Heart left ventricle (tissue), 16 donors: ENCODE results near the gene EPHB1. TPM values are rescaled to one million over a fixed set of nuclear protein-coding genes. Genes with fewer than 3 reads are reported as not detected.

Experiments used
- ATAC-seq, 4 donors: fragments of 200-7000 bp; cut with Tn5 transposase; one replicate each; pipeline ENCODE4 v1.9.1; 2020 to 2022; ENCODE audit warnings: moderate library complexity in 4 of 4, mild to moderate bottlenecking in 3 of 4, moderate number of reproducible peaks in 1 of 4
- DNase-seq, 5 donors: peaks; one replicate each; pipeline ENCODE4 v3.0.0-alpha.2; 2020
- H3K27ac ChIP-seq, 12 donors: fragments of 200-600 bp; sonication (generic) in 4 of 12; one replicate each; pipeline versions ENCODE4 v1.5.0 to v1.8.0; 2016 to 2022; ENCODE audit warnings: mild to moderate bottlenecking in 2 of 12
- H3K27me3 ChIP-seq, 9 donors: fragments of 200-600 bp; sonication (generic) in 2 of 9; one replicate each; pipeline versions ENCODE4 v1.5.1 to v1.8.0; 2016 to 2022; ENCODE audit warnings: mild to moderate bottlenecking in 3 of 9
- H3K36me3 ChIP-seq, 9 donors: fragments of 200-600 bp; sonication (generic) in 2 of 9; one replicate each; pipeline versions ENCODE4 v1.5.0 to v1.8.0; 2018 to 2022; ENCODE audit warnings: mild to moderate bottlenecking in 2 of 9
- H3K4me1 ChIP-seq, 12 donors: fragments of 200-600 bp; sonication (generic) in 4 of 12; one replicate each; pipeline versions ENCODE4 v1.5.0 to v1.8.0; 2016 to 2022; ENCODE audit warnings: mild to moderate bottlenecking in 3 of 12
- H3K4me3 ChIP-seq, 12 donors: fragments of 200-600 bp; sonication (generic) in 4 of 12; one replicate each; pipeline versions ENCODE4 v1.5.0 to v1.8.0; 2017 to 2022; ENCODE audit warnings: mild to moderate bottlenecking in 9 of 12, moderate library complexity in 4 of 12
- H3K9me3 ChIP-seq, 12 donors: fragments of 200-600 bp; sonication (generic) in 4 of 12; one replicate each; pipeline versions ENCODE4 v1.5.0 to v1.8.0; 2016 to 2022; ENCODE audit warnings: mild to moderate bottlenecking in 1 of 12
- POLR2A ChIP-seq, 2 donors: fragments of 450-650 bp; IDR thresholded peaks; one replicate each; pipeline ENCODE4 v1.6.1; 2017; ENCODE audit warnings: antibody characterized with exemption in 2 of 2, mild to moderate bottlenecking in 2 of 2, moderate library complexity in 2 of 2
- WGBS, 4 donors: extraction: QIAGEN DNeasy Blood & Tissue Kit in 2 of 4; methylation state at CpG; one replicate each; pipeline versions ENCODE4 v1.1.5 to v1.1.7; 2013 to 2018; 5-methylcytosine and 5-hydroxymethylcytosine counted together
- intact Hi-C, 10 donors: fragments of 100-400 bp; cut with DNase I; formaldehyde crosslinking; loops; one replicate each; pipeline versions ENCODE4 v1.11.1 to v1.14.2; 2022
- polyA plus RNA-seq, 2 donors: library from polyadenylated mRNA; stranded (reverse); fragments of 200-250 nt; gene quantifications; one replicate each; pipeline ENCODE4 v1.2.3, GENCODE V29; 2013
- total RNA-seq, 9 donors: library from RNA; depleted of rRNA in 2 of 9; stranded (reverse); fragments of >200 nt in 2 of 9; fragmentation: NEBNext Ultra II Directional in 3 of 9; extraction: Animal tissue kit (Norgen Biotek cat#: 25700) in 3 of 9; gene quantifications; one replicate each; pipeline versions ENCODE4 v1.1.0 to v1.2.4, GENCODE V29; 2016 to 2023
- TF ChIP-seq, protein P1 (sequence below), 12 donors: fragments of 200-600 bp; sonication (generic) in 4 of 12; IDR thresholded peaks; one replicate each; pipeline versions ENCODE4 v1.5.0 to v1.8.0; 2018 to 2022; ENCODE audit warnings: antibody characterized with exemption in 12 of 12, mild to moderate bottlenecking in 5 of 12
- donor health status: ischemic (EF 13 %, LVEDD 7.1; RV severe dilation, severe dysfunction).
- donor health status: healthy with polysubstance abuse.
- donor health status: DM: no; HTN: yes; CAD: no.
- donor health status: DM: no; HTN: no; CAD: no.
- donor health status: ischemic (EF 25% LVEDD 6.9; RV normal size, moderate dysfunction).
- donor health status: ischemic (EF 25% LVEDD 5.7; RV mildly dilated, moderate dysfunction).
- donor health status: healthy.
- donor health status: DM: yes; HTN: yes; CAD: no.
- donor health status: ischemic (EF 35%, LVEDD 5.7; RV mildly dilated, moderate dysfunction).
- donor health status: nonischemic (EF 11% LVEDD 7.7; RV severe dilation, severe dysfunction).
- donor health status: DM: yes; HTN: yes; CAD: no.
- donor health status: PGD.
- donor health status: ischemic (EF 29% LVEDD 5.4; RV normal size, mild dysfunction).
- donor health status: nonischemic (EF 23%, LVEDD 6.1; RV moderate dilation, normal function).

Gene EPHB1
- total and polyA plus RNA-seq, 11 donors: 0.31 to 2.2 (median 1.1) TPM

DNA sequence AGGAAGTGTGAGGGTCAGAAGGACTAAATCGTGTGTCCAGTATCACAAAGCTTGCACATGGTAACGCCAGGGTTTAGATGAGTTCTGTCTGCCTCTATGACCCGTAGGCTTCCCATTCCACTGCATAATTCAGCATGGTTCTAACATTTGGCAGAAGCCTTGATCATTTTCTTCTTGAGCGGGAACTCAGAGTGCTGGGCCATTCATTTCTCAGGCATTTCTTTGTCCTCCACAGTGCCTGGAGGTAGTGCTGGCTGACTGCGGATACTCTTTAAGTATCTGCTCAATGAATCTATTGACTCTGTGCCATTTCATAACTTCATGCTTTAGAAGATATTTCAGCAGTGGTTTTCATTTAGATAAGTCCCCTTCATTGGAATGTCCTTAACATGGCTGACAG, 370.2 kb downstream of the EPHB1 start:
- Histone ChIP-seq H3K4me1 (no peaks in the 10 kb centered on the region), H3K27me3 (no peaks in the 10 kb centered on the region), H3K9me3 (no peaks in the 10 kb centered on the region), H3K36me3 (no peaks in the 10 kb centered on the region), H3K4me3 (no peak overlapping the region), H3K27ac (no peak overlapping the region)
- ATAC-seq (no peak), DNase-seq (no peak)
- intact Hi-C loops: no loop called here
- no peak for TF ChIP-seq POLR2A (IDR thresholded peaks at IDR 0.05)
- TF ChIP-seq, protein P1, sequence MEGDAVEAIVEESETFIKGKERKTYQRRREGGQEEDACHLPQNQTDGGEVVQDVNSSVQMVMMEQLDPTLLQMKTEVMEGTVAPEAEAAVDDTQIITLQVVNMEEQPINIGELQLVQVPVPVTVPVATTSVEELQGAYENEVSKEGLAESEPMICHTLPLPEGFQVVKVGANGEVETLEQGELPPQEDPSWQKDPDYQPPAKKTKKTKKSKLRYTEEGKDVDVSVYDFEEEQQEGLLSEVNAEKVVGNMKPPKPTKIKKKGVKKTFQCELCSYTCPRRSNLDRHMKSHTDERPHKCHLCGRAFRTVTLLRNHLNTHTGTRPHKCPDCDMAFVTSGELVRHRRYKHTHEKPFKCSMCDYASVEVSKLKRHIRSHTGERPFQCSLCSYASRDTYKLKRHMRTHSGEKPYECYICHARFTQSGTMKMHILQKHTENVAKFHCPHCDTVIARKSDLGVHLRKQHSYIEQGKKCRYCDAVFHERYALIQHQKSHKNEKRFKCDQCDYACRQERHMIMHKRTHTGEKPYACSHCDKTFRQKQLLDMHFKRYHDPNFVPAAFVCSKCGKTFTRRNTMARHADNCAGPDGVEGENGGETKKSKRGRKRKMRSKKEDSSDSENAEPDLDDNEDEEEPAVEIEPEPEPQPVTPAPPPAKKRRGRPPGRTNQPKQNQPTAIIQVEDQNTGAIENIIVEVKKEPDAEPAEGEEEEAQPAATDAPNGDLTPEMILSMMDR (IDR thresholded peaks at IDR 0.05): no peak
- WGBS, 4 donors: 73 to 89% (median 86%) methylated on average over 5 of the region's 5 CpGs

DNA sequence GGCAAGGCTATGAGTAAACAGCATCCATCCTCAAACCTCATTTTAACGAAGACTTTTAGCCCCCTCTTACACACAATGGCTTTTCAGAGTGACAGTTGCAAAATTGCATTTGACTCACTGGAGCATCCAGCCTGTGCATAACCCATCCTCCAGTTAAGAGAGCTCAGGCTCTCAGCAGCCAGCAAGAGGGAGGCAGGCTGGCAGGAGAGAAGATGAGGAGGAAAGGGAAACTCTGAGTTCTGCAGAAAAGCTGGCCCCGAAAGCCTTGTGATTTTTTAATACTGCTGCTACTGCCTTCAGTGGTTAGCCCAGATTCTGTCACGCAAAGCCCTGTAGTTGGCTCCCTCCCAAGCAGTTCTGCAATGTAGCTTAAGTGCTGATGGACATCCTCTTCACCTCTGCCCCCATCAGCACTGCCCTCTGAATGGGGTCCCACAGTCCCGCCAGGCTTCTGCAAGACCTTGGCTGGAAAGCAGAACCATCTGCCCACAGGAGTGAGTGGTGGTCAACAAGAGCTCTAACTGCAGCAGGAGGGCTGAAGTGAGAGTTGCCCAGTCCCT, 371.3 kb downstream of the EPHB1 start:
- 66 to 77% (median 70%) methylated on average over 4 of the region's 4 CpGs for WGBS, 4 donors
- intact Hi-C loops: no loop called here
- no peak overlapping the region for H3K4me3 ChIP-seq
- no peak for TF ChIP-seq POLR2A (IDR thresholded peaks at IDR 0.05)
- TF ChIP-seq, protein P1 (IDR thresholded peaks at IDR 0.05): no peak
- DNase-seq: no peak
- H3K27ac ChIP-seq: no peak overlapping the region
- no peak for ATAC-seq
- H3K27me3 ChIP-seq: no peaks in the 10 kb centered on the region
- no peaks in the 10 kb centered on the region for H3K9me3 ChIP-seq
- no peaks in the 10 kb centered on the region for H3K4me1 ChIP-seq
- H3K36me3 ChIP-seq: no peaks in the 10 kb centered on the region

DNA sequence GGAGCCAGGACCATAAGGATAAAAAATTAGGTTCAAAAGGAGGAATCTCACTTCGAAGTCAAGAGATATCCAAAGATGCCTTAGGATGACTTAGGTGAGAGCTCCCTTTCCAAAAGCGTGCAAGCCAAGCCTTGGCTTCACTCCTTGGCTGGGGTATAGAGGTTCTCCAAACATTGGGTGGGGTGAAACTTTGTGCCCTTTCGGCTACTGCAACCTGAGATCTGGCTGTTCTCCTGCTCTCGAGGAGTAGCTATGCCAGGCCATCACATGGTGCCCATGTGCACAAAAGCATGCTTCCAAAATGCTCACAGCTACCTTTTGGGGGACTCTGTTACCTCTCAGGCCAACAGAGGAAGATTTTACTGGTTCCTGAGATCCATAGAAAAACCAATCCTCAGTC, 373.8 kb downstream of the EPHB1 start:
- Histone ChIP-seq H3K27ac (no peak overlapping the region), H3K4me3 (no peak overlapping the region), H3K36me3 (no peaks in the 10 kb centered on the region), H3K9me3 (no peaks in the 10 kb centered on the region), H3K4me1 (no peaks in the 10 kb centered on the region), H3K27me3 (no peaks in the 10 kb centered on the region)
- TF ChIP-seq POLR2A (IDR thresholded peaks at IDR 0.05): no peak
- DNase-seq: no peak
- no peak for ATAC-seq
- intact Hi-C loops: no loop called here
- WGBS, 4 donors: 88 to 92% (median 91%) methylated on average over 4 of the region's 4 CpGs

DNA sequence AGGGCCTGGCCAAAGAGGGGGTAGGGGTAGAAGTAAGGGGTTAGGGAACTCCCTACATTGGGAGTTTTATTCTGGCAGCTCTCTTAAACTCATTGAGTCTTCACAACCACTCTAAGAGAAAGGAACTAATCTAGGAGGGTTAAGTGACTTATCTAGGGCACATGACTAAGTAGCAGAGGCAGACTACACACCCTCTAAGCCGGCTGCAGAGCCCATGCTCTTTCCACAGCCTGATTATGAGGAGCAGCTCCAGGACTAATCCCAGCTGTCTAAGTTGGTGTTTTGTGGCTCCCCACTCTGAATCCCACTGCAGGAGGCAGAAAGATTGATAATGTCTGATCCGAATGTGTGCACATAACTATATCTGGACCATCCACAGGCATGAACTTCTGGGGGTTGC, 374.6 kb downstream of the EPHB1 start:
- no peak overlapping the region for H3K4me3 ChIP-seq
- WGBS, 4 donors: 31 to 63% (median 61%) methylated on average over 2 of the region's 2 CpGs
- no peak for ATAC-seq
- no peaks in the 10 kb centered on the region for H3K4me1 ChIP-seq
- H3K27ac ChIP-seq: no peak overlapping the region
- intact Hi-C loops: no loop called here
- no peaks in the 10 kb centered on the region for H3K36me3 ChIP-seq
- DNase-seq: no peak
- no peaks in the 10 kb centered on the region for H3K27me3 ChIP-seq
- TF ChIP-seq, protein P1 (IDR thresholded peaks at IDR 0.05): no peak
- TF ChIP-seq POLR2A (IDR thresholded peaks at IDR 0.05): no peak
- H3K9me3 ChIP-seq: no peaks in the 10 kb centered on the region

DNA sequence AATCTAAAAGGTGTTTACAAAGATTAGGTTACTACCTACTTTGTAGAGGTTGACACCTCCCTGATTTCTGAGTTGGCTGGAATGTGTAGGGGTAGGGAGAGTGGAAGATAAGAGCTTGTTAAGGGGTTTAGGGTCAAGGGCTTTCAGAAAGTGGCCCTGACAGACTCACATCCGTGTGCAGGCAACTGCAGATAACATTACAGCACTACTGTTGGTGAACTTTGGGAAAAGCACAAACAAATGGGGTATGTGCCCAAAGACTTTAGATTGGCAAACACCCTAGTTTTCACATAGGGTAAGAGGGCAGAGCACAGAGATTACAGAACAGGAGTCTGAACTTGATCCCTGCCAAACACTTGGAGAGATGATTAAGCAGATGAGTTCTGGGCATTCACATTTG, 375.7 kb downstream of the EPHB1 start:
- no peaks in the 10 kb centered on the region for H3K9me3 ChIP-seq
- H3K27ac ChIP-seq: no peak overlapping the region
- DNase-seq: no peak
- no peaks in the 10 kb centered on the region for H3K27me3 ChIP-seq
- no peak for ATAC-seq
- intact Hi-C loops: no loop called here
- H3K36me3 ChIP-seq: no peaks in the 10 kb centered on the region
- H3K4me1 ChIP-seq: no peaks in the 10 kb centered on the region
- TF ChIP-seq POLR2A (IDR thresholded peaks at IDR 0.05): no peak
- TF ChIP-seq, protein P1 (IDR thresholded peaks at IDR 0.05): no peak
- H3K4me3 ChIP-seq: no peak overlapping the region
- 31 to 42% (median 40%) methylated on average over 1 of the region's 1 CpG for WGBS, 4 donors
